Spleen (tissue), 7 donors: ENCODE data around the gene TRIM45.

Experiments
- CTCF ChIP-seq, 11 experiments: fragments of 200-600 bp in 7 of 11; fragments of 450-650 bp in 4 of 11; sonication (generic) in 4 of 11; IDR thresholded peaks in 8 of 11; conservative IDR thresholded peaks in 3 of 11; 1 replicate in 7 of 11; 2 replicates in 4 of 11; pipeline versions ENCODE4 v1.4.0 to v1.8.0; 2016 to 2021; ENCODE audit warnings: antibody characterized with exemption in 11 of 11, inconsistent platforms in 4 of 11, mild to moderate bottlenecking in 1 of 11
- POLR2A ChIP-seq, 3 donors: fragments of 450-650 bp; IDR thresholded peaks; one replicate each; pipeline ENCODE4 v1.5.1; 2017; ENCODE audit warnings: antibody characterized with exemption in 3 of 3, mild to moderate bottlenecking in 1 of 3
- donor health status: DM: no; HTN: no; CAD: no; lungs with moderate emphysema.
- donor health status: DM: no; HTN: no; CAD: no.
- donor health status: DM: no; HTN: no; CAD: no.

DNA sequence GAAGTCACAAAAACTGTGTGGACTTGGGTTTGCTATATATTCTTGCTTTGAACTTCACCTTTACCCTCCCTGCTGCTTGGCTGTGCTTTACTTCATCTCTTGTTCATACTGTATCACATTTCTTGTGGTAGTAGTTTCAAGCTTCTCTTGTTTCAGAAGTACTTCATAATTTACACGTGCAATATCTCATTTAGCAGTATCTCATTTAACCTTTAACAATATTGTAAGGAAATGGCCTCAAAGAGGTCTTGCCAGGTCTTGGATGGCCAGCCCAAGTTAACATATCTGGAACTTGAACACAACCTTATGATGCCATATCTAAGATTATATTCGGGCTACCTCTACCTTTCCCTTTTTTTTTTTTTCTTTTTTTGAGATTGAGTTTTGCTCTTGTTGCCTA, 1.7 kb upstream of the TRIM45 start:
- TF ChIP-seq CTCF (IDR thresholded peaks at IDR 0.05 in 8 of 11, conservative IDR thresholded peaks at IDR 0.05 in 3 of 11) (no peak), POLR2A (IDR thresholded peaks at IDR 0.05) (no peak)
